HG03060 (cell line): Measurements from ENCODE around the gene CCT7.
A peak's percentile ranks its signal among the peaks of the same experiment; 100 is the strongest.

Experiments used
- ATAC-seq: cut with Tn5 transposase; IDR thresholded peaks from one replicate; pipeline ENCODE4 v1.9.1; 2021; ENCODE audit warnings: low read depth, moderate number of reproducible peaks; ENCODE audit not compliant: unreplicated experiment

CCT7 gene

DNA sequence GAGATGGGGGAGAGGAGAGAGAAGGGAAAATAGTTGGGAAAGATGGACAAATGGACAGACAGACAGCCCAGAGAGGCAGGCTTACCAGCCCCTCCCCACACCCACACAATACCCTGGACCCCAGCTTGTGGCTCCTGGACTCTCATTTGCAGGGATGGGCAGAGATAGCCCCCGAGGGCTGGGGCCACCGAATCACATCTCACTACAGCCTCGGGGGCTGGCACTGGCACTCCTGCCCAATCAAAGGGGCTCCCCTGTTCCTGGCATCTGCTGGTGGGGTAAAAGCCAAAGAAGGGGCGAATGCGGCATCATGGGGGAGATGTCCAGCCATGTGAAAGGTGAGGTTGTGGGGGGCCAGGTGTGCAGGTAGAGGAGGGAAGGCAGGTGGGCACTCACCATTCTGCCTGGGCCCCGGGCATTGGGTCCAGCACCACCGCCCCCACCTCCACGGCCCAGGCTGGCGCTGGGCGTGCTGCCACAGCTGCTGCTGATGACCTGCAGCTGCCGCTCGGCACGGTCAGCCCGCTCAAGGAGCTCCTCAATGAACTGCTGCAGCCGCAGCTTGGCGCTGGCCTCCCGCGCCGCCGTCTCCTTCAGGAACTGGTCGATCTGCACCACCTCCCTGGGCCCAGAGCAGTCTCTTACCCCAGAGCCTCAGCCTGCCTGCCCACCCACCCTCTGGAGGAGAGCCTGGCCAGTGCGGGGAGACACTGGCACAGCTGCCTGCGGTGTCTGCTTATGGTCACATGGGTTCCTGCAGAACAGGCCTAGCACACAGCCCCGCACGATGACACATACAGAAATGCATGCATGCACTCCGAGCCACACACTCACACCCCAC is 32.2 kb downstream of the CCT7 start:
- no peak for ATAC-seq

DNA sequence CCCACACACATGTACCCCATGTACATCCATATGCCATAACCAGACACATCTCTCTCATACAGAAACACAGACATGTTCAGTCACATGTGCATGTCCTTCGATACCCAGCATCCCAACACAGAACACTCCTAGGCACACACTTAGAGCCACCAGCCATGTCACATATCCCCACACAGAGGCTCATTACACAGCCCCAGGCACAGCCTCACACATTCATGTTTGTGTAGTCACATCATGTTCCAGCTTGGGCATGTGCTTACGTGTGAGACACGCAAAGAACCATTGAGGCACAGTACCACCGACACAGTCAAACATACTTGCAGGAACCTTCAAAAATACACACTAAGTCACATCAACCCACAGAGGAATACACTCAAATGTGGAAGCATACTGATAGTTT is 32.9 kb downstream of the CCT7 start:
- ATAC-seq = no peak

DNA sequence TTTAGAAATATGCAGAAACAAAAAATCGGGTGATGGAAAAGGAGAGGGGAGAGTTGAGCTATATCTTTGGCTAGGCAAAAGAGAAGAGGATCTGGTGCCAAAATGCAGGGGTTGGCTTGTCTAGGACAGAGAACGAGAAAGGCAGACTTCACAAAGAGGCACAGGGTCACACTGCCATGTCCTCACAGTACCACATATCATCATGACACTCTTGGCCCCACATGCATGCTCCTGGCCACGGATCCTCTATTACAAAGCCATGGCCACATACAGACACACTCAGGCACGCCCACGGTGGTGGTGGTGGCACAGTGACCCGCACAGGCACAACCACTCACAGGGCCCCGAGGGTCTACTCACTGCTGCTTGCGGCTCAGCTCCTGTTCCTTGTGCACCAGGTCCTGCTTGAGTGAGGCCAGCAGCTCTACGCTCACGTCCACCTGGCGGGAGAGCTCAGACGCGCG is 34.3 kb downstream of the CCT7 start:
- ATAC-seq = no peak

DNA sequence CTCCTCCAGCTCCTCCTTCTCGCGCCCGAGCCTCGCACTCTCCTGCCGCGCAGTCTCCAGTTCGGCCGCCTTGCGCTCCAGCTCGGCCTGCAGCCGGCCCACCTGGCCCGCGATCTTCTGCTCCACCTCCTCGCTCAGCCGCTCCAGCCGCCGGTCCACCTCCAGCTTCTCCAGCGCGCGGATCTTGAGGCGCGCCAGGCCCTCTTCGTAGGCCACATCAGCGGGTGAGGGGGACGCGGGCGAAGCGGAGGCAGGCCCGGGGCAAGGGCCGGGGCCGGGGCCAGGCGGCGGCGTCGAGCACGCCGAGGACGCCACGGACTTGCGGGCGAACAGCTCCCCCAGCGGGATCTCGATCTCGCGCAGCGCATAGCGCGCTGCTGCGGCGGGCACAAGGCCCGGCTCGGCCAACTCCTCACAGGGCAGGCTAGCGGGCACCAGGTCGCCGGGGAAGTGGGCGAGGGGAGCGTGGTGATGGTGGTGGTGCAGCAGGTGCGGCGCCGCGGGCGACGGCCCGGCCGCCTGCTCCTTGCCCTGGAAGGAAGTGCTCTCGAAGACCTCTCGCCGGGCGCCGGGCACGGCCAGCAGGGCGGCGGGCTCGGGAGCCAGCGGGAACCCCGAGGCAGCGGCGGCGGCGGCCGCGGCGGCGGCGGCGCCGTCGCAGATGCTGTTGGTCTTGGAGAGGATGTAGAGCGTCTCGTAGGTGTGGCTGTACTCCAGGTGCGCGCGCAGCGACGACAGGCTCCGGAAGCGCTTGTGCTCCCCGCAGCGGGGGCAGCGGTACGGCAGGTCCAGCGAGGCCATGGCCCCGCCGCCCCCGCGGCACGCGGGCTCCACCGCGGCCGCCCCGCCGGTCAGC is 35.0 kb downstream of the CCT7 start:
- no peak for ATAC-seq

DNA sequence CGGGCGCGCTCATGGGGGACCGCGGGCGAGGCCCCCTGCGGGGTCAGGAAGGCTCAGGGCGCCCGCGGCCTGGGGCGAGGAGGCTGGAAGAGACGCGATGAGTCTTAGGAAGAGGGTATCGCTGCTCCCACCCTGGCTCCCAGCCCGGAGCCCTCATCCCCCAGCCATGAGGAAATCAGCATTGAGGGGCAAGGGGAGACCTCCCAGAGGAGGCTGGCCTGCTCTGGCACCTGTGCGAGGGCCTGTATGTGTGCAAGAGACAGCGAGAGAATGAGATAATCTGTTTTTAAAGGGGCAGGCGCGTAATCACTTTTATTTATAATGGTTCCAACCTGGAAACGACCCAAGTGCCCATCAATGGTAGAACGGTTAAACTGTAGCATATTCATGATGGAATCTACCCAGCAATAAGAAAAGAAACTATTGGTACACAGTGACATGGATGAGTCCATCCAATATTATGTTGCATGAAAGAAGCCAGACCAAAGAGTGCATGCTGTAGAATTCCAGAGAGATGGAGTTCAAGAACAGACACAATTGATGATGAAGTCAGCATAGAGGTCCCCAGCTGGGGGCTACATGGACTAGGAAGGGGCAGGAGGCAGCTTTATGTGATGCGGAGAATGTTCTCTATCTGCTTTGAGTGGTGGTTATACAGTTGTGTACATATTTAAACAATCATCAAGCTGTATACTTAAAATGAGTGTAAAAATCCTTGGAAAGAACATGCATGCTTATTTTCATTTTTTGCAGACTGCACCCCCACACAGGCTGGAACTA is 35.8 kb downstream of the CCT7 start:
- ATAC-seq = no peak

DNA sequence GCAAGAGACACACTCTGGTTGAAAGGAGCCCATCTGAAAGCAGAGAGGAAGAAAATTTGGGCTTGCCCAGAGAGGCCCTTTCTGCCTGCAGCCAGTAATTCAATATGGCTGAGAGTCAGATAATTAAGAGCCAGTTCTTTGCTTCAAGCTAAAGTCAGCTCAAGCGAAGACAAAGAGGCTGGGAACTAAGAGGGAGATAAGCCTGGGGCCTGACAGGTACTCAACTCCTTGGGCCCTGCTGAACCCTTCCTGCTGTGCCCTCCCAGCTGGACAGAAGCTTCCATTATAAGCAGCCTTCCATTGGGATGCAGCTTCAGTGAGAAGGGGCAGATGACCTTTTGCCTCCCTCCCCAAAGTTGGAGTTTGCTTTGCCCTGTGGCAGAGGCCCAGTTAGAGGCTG is 38.2 kb downstream of the CCT7 start:
- ATAC-seq = no peak

DNA sequence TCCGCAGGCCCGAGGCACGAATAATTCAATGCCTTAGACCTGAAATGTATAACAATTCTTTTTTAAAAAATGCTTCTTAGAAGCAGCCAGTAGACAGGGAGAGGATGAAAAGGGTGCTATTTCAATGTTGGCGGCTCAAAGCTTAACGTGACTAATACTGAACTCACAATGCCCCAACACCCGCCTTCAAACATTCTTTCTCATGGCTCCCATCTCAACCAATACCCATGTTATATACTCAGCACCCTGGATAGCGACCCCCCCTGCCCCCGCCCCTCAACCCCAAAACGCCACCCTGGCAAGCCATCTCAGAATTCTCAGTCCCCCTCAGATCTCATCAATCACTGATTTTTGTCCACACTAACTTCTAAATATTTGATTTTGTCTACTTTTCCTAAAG is 45.7 kb downstream of the CCT7 start:
- ATAC-seq = no peak

DNA sequence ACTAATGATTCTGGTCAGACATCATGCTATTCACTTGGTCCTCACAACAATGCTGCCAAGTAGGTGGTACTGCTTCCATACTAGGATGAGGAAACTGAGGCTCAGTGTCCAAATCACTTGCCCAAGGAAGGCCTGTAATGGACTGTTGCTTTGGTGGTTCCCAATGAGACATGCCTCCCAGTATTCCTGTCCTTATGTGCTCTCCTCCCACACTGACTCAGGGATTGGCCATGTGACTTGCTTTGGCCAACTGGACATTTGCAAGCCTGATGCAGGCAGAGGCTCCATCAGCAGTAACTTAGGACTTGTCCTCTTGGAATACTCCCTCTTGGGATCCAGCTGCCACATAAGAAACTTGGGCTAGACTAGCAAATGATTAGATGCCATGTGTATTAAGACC is 47.1 kb downstream of the CCT7 start:
- ATAC-seq = no peak

DNA sequence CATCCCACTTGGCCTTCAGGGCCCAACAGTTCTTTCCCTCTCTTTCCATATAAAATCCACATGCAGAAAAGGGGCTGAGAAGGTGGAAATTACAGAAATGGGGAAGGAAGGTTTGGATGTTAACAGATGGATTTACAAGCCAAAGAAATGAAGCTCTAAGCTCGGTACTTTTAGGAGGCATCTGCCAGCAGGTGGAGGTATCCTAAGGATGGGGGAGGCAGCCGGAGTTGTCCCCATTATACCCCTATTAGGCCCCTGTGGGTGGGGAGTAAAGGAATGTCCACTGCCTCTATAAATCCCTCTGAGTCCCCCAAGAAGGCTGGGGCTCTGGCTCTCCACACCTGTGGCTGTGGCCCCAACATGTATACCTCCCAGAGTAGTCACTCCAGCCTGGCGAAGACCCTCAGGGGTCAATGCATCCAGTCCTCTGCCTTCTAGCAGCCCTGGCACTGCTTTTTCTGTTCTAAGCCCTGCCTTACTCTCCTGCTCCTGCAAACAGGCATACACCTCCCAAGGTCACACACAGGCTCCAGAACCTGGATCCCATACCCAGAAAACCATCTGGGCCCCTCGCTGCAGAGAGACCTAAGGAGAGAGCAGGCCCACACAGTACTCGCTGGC is 48.9 kb downstream of the CCT7 start:
- ATAC-seq = no peak

DNA sequence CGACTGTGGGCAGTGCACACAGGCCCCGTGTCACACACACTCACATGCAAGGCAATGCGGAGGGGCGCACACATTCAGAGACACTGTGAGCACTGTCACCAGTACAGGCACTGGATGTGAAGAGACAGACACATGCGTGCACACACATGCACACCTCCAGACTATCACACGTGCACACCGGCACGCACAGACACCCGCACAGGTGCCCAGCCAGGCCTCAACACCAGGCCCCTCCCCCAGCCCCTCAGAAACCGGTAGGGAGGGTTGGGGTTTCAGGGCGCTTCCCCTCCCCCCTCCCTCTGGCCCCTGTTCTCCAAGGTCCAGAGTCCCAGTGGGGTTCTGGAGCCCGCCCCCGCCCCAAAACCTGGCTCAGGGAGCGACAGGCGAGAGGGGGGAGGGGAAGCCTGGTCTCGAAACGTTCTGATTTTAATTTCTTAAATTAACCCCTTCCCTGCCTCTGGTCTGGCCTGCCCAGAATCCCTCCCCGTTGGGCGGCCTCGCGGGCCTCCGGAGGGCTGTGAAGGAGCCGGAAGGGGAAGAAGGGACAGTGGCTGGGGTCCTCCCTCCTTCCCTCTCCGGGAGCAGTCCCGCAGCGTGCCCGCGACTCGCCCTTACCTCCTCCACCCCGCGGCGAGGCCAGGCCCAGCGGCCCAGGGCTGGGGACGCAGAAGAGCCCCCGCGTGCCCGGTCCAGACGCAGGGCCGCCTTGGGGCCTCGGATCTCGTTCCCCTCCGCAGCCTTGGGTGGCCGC is 49.6 kb downstream of the CCT7 start:
- ATAC-seq = no peak

DNA sequence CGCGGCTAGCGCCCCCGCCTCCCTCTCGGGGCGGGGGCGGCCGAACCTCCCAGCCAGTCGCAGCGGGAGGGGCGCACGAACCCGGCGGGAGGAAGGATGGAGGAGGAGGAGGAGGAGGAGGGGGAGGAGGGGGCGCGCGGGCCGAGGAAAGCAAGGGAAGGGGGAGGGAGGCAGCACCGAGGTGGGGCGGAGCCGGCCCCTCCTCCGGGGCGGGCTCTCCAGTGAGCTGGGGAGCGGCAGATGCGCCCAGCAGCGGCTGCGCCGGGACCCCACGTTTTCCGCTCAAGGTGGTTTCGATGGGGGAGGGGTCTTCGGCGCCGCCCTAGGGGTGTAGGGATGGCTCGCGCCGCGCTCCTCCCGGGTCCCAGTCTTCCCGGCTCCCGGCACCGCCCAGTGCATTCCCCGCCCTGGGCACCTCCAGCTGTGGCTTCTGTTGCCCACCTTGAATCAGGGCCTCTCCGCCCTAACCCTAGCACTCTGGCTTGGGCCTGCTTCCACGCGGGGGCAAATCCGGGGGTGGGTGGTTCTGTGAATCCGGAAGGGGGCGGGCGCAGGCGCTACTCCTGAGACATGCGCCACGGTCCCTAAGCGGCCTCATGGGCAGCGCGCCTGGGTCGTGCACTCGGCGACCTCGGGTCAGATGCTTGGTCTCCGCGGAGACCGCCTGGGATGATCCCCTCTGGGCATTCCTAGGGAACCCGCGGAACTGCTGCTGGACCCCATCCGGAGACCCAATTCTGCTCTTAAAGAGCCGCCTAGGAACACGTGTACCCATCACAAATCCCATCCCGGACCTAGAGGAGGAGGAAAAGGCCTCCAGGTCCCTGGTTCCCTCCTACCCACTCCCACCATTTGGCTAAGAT is 50.4 kb downstream of the CCT7 start, which contains the start of gene FBXO41:
Gene FBXO41, minus strand, starts transcription at position 183 of the 863 bp plus-strand sequence. CDS start 14,848 bp downstream, outside the sequence.
- peak; percentile 29 for ATAC-seq

DNA sequence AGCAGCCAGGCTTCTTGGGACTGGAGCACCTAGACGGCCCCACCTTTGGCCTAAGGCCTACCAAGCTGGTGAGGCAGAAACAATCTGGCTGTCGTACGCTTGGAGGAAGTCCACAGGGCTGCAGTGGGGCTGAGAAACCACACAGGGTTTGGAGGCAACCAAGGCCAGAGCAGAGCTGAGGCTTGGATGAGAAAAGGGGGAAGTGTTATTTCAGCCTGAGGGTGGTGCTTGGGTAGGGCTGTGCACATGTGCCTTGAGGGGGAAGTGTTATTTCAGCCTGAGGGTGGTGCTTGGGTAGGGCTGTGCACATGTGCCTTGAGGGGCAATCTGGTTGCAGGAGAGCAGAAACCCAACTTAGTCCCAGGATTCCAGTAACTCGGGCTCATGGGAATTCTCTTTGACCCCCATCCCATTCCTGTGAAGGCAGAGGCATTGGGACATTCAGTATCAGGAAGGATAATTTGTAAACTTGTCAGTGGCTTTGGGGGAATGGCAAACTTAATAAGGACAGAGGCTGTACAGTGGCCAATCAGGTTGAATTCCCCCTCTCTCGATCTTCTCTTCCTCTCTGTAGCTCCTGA is 51.1 kb downstream of the CCT7 start:
- peak; percentile 50 for ATAC-seq

DNA sequence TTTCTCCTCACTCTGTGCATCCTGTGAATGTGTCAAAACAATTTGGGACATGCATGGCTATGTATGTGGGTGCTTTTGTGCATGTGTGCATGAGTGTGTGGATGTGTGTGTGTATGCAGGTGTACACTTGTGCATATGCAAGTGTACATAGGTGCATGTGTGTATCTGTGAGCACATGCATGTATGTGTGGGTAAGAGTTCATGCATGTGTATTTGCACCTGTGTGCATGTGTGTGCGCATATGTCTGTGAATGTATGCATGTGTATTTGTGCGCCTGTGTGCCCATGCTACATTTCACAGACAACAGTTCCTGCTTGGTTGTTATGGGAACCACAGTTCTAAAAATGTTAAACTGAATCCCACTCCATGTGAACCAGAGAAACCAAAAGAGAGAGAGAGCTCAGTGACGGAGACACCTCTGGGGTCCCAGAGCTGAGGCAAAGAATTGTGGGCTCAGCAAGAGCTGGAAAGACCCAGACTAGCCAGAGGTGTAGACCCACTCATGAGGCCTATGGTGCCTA is 52.1 kb downstream of the CCT7 start:
- no peak for ATAC-seq

DNA sequence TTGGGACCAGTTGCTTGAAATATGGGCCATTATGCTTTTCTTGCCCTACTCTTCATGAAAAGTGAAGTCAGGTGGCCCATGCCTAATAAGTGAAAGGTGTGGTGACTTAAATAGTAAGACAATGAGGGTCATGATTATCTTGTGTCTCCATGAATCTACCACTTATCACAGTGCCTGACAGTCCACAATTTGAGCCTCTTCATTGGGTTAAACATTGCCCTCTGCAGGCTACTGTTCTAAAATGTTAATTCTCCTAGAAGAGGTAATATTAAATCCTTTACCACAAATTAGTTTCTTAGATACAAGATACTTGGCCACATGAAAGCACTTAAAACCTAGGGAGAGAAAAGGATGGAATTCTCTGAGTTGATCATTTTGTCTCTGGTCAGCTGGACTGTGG is 55.2 kb downstream of the CCT7 start:
- ATAC-seq = no peak

DNA sequence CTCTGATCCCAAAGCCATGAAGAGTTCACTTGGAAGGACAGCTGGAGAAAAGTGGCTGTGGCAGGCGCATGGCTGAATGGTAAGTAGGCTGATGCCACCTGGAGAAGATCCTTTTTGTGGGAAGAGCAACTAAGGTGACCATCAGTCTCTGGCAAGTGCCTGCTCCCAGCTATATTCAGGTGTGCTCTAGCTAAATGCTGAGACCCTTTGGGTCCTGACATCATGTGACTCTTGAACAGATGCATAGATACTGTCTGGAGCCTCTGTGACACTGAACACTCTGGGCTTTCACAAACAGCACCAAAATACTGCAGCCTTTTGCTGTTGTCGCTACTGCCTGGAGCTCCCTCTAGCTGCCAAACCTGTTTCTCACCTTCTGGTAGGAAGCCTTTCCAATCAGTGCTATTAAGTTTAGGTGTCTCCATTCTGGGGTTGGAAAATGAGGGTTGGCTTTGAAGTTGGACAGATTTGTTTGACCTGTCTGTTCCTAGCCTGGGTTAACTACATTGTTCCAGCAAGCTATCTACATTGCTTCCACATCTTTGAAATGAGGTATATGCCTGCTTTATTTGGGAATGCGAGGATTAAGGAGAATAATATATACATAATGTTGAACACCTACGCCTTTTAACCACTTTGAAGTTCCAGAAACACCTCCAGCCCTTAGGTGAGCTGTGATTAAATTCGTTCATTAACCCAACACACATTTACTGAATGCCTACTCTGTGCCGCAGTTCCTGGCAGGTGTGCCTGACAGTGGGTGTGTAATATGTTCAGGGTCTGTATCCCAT is 56.1 kb downstream of the CCT7 start:
- ATAC-seq = no peak

DNA sequence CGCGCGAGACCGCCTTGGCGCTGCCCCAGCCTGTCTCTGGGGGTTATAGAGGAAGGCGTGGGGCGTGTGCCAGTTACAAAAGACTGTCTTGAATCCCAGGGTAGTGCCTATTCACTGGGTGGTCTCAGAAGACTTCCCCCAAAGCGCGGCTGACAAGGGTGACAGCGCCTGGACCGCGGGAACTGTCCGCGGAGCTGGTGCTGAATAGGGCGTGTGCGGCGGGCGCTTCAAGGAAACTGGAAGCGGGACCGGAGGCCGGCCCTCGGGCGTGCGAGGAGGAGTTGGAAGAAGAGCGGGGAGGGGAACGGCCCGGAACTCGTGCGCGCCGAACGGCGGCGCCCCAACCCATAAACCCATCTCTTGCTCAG is 57.0 kb downstream of the CCT7 start:
- ATAC-seq = no peak
